Nephron progenitor cell (in vitro differentiated cells): ENCODE measurements around the gene SUN5.

Experiments
- DNase-seq: peaks from one replicate; pipeline ENCODE4 v3.0.0; 2021
- H3K27ac Mint-ChIP-seq: 2 replicates; pipeline ENCODE4 v1.8.0; 2021; ENCODE audit warnings: mild to moderate bottlenecking, moderate library complexity, mixed read lengths
- H3K27me3 Mint-ChIP-seq: 2 replicates; pipeline ENCODE4 v1.8.0; 2021; ENCODE audit warnings: mild to moderate bottlenecking, low read depth, mixed read lengths; ENCODE audit not compliant: poor library complexity
- H3K36me3 Mint-ChIP-seq: 2 replicates; pipeline ENCODE4 v1.8.0; 2021; ENCODE audit warnings: low read depth, mixed read lengths
- H3K4me1 Mint-ChIP-seq: 2 replicates; pipeline ENCODE4 v1.8.0; 2021; ENCODE audit warnings: mixed read lengths
- H3K4me3 Mint-ChIP-seq: 2 replicates; pipeline ENCODE4 v1.8.0; 2021; ENCODE audit warnings: mild to moderate bottlenecking, moderate library complexity, mixed read lengths
- H3K9me3 Mint-ChIP-seq: 2 replicates; pipeline ENCODE4 v1.8.0; 2021; ENCODE audit warnings: mild to moderate bottlenecking, moderate library complexity, mixed read lengths
- CTCF ChIP-seq: fragments of 200-600 bp; sonication (generic); IDR thresholded peaks from 2 replicates; pipeline ENCODE4 v1.5.0; 2021; ENCODE audit warnings: antibody characterized with exemption

SUN5 gene

GRCh38 chr20:32991383-32991782 is 12.8 kb downstream of the SUN5 start:
- no peaks in the 10 kb centered on the region for H3K4me1 Mint-ChIP-seq
- H3K27ac Mint-ChIP-seq = no peak overlapping the region
- TF ChIP-seq CTCF = no peak

GRCh38 chr20:32990426-32990825 is 13.8 kb downstream of the SUN5 start:
- H3K4me3 Mint-ChIP-seq = no peak overlapping the region
- H3K4me1 Mint-ChIP-seq = no peaks in the 10 kb centered on the region

More at GRCh38 chr20:32991383-32991782, 12.8 kb downstream of the SUN5 start:
- H3K36me3 Mint-ChIP-seq = no peaks in the 10 kb centered on the region
- peaks cover 16% of the 10 kb centered on the region for H3K9me3 Mint-ChIP-seq
- H3K4me3 Mint-ChIP-seq = no peak overlapping the region
- no peak for DNase-seq
- H3K27me3 Mint-ChIP-seq = peaks cover 12% of the 10 kb centered on the region

GRCh38 chr20:32989507-32990283 is 14.5 kb downstream of the SUN5 start:
- no peak for DNase-seq
- no peak overlapping the region for H3K27ac Mint-ChIP-seq
- H3K4me3 Mint-ChIP-seq = no peak overlapping the region
- peaks cover 7% of the 10 kb centered on the region for H3K9me3 Mint-ChIP-seq
- H3K27me3 Mint-ChIP-seq = peaks cover 7% of the 10 kb centered on the region
- H3K4me1 Mint-ChIP-seq = no peaks in the 10 kb centered on the region
- no peak for TF ChIP-seq CTCF
- no peaks in the 10 kb centered on the region for H3K36me3 Mint-ChIP-seq

More at GRCh38 chr20:32990426-32990825, 13.8 kb downstream of the SUN5 start:
- H3K9me3 Mint-ChIP-seq = peaks cover 14% of the 10 kb centered on the region
- DNase-seq = no peak
- peaks cover 12% of the 10 kb centered on the region for H3K27me3 Mint-ChIP-seq
- H3K27ac Mint-ChIP-seq = no peak overlapping the region
- no peaks in the 10 kb centered on the region for H3K36me3 Mint-ChIP-seq
- no peak for TF ChIP-seq CTCF

- no peak for DNase-seq
- Mint-ChIP-seq H3K27me3 (peaks cover 3% of the 10 kb centered on the region), H3K27ac (no peak overlapping the region), H3K4me1 (peaks cover 5% of the 10 kb centered on the region), H3K36me3 (no peaks in the 10 kb centered on the region), H3K9me3 (no peaks in the 10 kb centered on the region), H3K4me3 (no peak overlapping the region)
- no peak for TF ChIP-seq CTCF
These were observed 16.2 kb downstream of the SUN5 start for GRCh38 chr20:32988008-32988407.

GRCh38 chr20:32987044-32987825 is 17.0 kb downstream of the SUN5 start:
- no peak for DNase-seq
- no peak for TF ChIP-seq CTCF

More at GRCh38 chr20:32987044-32987825, 17.0 kb downstream of the SUN5 start:
- peaks cover 11% of the 10 kb centered on the region for H3K4me1 Mint-ChIP-seq
- H3K36me3 Mint-ChIP-seq = no peaks in the 10 kb centered on the region
- no peak overlapping the region for H3K4me3 Mint-ChIP-seq
- H3K9me3 Mint-ChIP-seq = no peaks in the 10 kb centered on the region
- H3K27ac Mint-ChIP-seq = no peak overlapping the region
- peaks cover 3% of the 10 kb centered on the region for H3K27me3 Mint-ChIP-seq
